K562 (cell line): ENCODE measurements around the gene ARID3A. TPM values are rescaled to one million over a fixed set of nuclear protein-coding genes. Genes with fewer than 3 reads are reported as not detected.

Experiments
- BDP1 ChIP-seq: IDR thresholded peaks from 3 replicates; pipeline ENCODE4 v1.6.1; 2011; ENCODE audit not compliant: insufficient read length, insufficient read depth
- BMI1 ChIP-seq: fragments of 150-350 bp; IDR thresholded peaks from 2 replicates; pipeline ENCODE4 v1.6.1; 2014; ENCODE audit warnings: low read length
- CHD2 ChIP-seq: IDR thresholded peaks from 2 replicates; pipeline ENCODE4 v1.6.1; 2011; ENCODE audit warnings: low read depth, low read length
- DLX4 ChIP-seq: fragments of 250-450 bp; sonication (Bioruptor Pico); IDR thresholded peaks from 2 replicates; pipeline ENCODE4 v1.6.1; 2021; ENCODE audit warnings: mild to moderate bottlenecking
- ELF4 ChIP-seq: fragments of 450-650 bp; formaldehyde crosslinking; IDR thresholded peaks from 2 replicates; pipeline ENCODE4 v1.4.0; 2022; ENCODE audit warnings: missing genetic modification characterization
- ESRRB ChIP-seq: fragments of 250-450 bp; sonication (Bioruptor Pico); IDR thresholded peaks from 2 replicates; pipeline ENCODE4 v1.5.0; 2020; ENCODE audit warnings: mild to moderate bottlenecking, moderate library complexity, borderline replicate concordance
- FOXA1 ChIP-seq: fragments of 450-650 bp; IDR thresholded peaks from 2 replicates; pipeline ENCODE4 v1.6.1; 2016; ENCODE audit warnings: mild to moderate bottlenecking, borderline replicate concordance
- GABPB1 ChIP-seq: sonication (generic); formaldehyde crosslinking; IDR thresholded peaks from 2 replicates; pipeline ENCODE4 v1.8.0; 2022; ENCODE audit warnings: mild to moderate bottlenecking, missing genetic modification reagents
- HES1 ChIP-seq: fragments of 450-650 bp; IDR thresholded peaks from 2 replicates; pipeline ENCODE4 v1.6.1; 2016; ENCODE audit warnings: low read depth, mild to moderate bottlenecking, moderate library complexity
- JUN ChIP-seq, 2 experiments: sonication (generic) in 1 of 2; formaldehyde crosslinking in 1 of 2; IDR thresholded peaks; 2 replicates each; pipeline versions ENCODE4 v1.6.1 to v1.8.0; 2012 to 2022; ENCODE audit warnings: borderline replicate concordance in 2 of 2, mild to moderate bottlenecking in 2 of 2, improper control_type of control experiment in 1 of 2, low read depth in 1 of 2, low read length in 1 of 2, missing genetic modification reagents in 1 of 2
- KLF1 ChIP-seq: fragments of 450-650 bp; IDR thresholded peaks from 2 replicates; pipeline ENCODE4 v1.6.1; 2016; ENCODE audit warnings: missing genetic modification characterization, missing compliant biosample characterization
- L3MBTL2 ChIP-seq: fragments of 450-650 bp; IDR thresholded peaks from 2 replicates; pipeline ENCODE4 v1.6.1; 2016; ENCODE audit warnings: mild to moderate bottlenecking, moderate library complexity
- NONO ChIP-seq, 2 experiments: fragments of 200-400 bp in 1 of 2; fragments of 450-650 bp in 1 of 2; formaldehyde crosslinking in 1 of 2; IDR thresholded peaks; 2 replicates each; pipeline ENCODE4 v1.6.1; 2017; ENCODE audit warnings: low read depth in 2 of 2, mild to moderate bottlenecking in 2 of 2, moderate library complexity in 2 of 2, low read length in 1 of 2
- PHB2 ChIP-seq: fragments of 450-650 bp; IDR thresholded peaks from 2 replicates; pipeline ENCODE4 v1.6.1; 2017; ENCODE audit warnings: low read depth
- RFX7 ChIP-seq: fragments of 250-450 bp; sonication (Bioruptor Pico); IDR thresholded peaks from 2 replicates; pipeline ENCODE4 v1.5.1; 2021; ENCODE audit warnings: mild to moderate bottlenecking
- SMARCA5 ChIP-seq: fragments of 450-650 bp; IDR thresholded peaks from 2 replicates; pipeline ENCODE4 v1.6.1; 2016
- TCF3 ChIP-seq: sonication (generic); formaldehyde crosslinking; IDR thresholded peaks from 2 replicates; pipeline ENCODE4 v1.4.0; 2020; ENCODE audit warnings: mild to moderate bottlenecking, missing genetic modification reagents
- WHSC1 ChIP-seq: IDR thresholded peaks from one replicate; pipeline ENCODE4 v1.6.1; 2012; ENCODE audit warnings: low read length, control low read depth, inconsistent platforms
- ZBTB9 ChIP-seq: fragments of 450-650 bp; formaldehyde crosslinking; IDR thresholded peaks from 2 replicates; pipeline ENCODE4 v1.4.0; 2020; ENCODE audit warnings: mild to moderate bottlenecking, moderate library complexity
- ZHX1 ChIP-seq: fragments of 150-350 bp; conservative IDR thresholded peaks from 2 replicates; pipeline ENCODE4 v1.6.1; 2014; ENCODE audit warnings: low read length
- ZNF146 ChIP-seq: IDR thresholded peaks from one replicate; pipeline ENCODE4 v1.6.1; 2018; ENCODE audit warnings: missing compliant biosample characterization; ENCODE audit not compliant: unreplicated experiment
- ZNF311 ChIP-seq: fragments of 250-450 bp; sonication (Bioruptor Pico); IDR thresholded peaks from 2 replicates; pipeline ENCODE4 v1.4.0; 2020; ENCODE audit warnings: mild to moderate bottlenecking, moderate library complexity
- ZNF507 ChIP-seq: conservative IDR thresholded peaks from 2 replicates; pipeline ENCODE4 v1.6.1; 2017; ENCODE audit warnings: missing genetic modification characterization, missing compliant biosample characterization
- ZNF551 ChIP-seq: fragments of 250-450 bp; sonication (Bioruptor Pico); IDR thresholded peaks from 2 replicates; pipeline ENCODE4 v1.5.0; 2021; ENCODE audit warnings: mild to moderate bottlenecking, moderate library complexity
- polyA plus RNA-seq, 8 experiments: library from polyadenylated mRNA; depleted of rRNA in 4 of 8; stranded (reverse) in 5 of 8; unstranded in 3 of 8; fragments of >200 nt; fragmentation: Nextera tagmentation in 2 of 8; fragmentation: Illumina TruSeq in 1 of 8; extraction: Ambion mirVana in 2 of 8; extraction: Trizol in 1 of 8; gene quantifications; 2 replicates each; pipeline versions ENCODE4 v1.2.1 to v1.2.3, GENCODE V29; 2011 to 2014; ENCODE audit warnings: inconsistent platforms in 1 of 8, missing spikeins in 1 of 8
- total RNA-seq, 7 experiments: library from RNA; depleted of rRNA in 6 of 7; stranded (reverse); fragments of >200 nt in 6 of 7; fragmentation: Illumina TruSeq in 2 of 7; extraction: Trizol in 2 of 7; gene quantifications; 2 replicates each; pipeline versions ENCODE4 v1.2.1 to v1.2.3, GENCODE V29; 2011 to 2021; ENCODE audit warnings: low replicate concordance in 1 of 7

Gene ARID3A
- total and polyA plus RNA-seq, 9 of the 15 experiments (the other 6 are each of a cell fraction or from before 2014, with no cell fraction given) = 1.4 to 118 (median 31.2) TPM

- TF ChIP-seq ESRRB (CRISPR knock-in tag) (no peak), NONO (IDR thresholded peaks at IDR 0.05; ENCODE audit: low read depth in 2 of 2, low read length in 1 of 2) (peak in 1 of 2 experiments; percentile 85; a peak in 3 of 4 replicates), BMI1 (no peak), TCF3 (CRISPR knock-in tag) (0 out of 2 replicates have a peak, but pooled peaks have one; percentile 5), FOXA1 (no peak), ELF4 (CRISPR knock-in tag) (no peak), ZBTB9 (CRISPR knock-in tag) (no peak), JUN (IDR thresholded peaks at IDR 0.05; ENCODE audit: borderline replicate concordance, low read depth, low read length) (no peak), JUN (CRISPR knock-in tag; IDR thresholded peaks at IDR 0.05; ENCODE audit: borderline replicate concordance) (peak; percentile 59; the same call in 1 of the 2 replicates), ZNF146 (CRISPR knock-in tag) (no peak), ZNF507 (tag) (no peak), CHD2 (no peak), RFX7 (CRISPR knock-in tag) (no peak), KLF1 (tag) (no peak), WHSC1 (no peak), L3MBTL2 (peak; percentile 69), SMARCA5 (no peak; the same call in 1 of the 2 replicates), ZHX1 (no peak), ZNF311 (CRISPR knock-in tag) (no peak), BDP1 (peak; percentile 80), DLX4 (CRISPR knock-in tag) (no peak), PHB2 (no peak), GABPB1 (CRISPR knock-in tag) (peak; percentile 51; the same call in 1 of the 2 replicates), HES1 (no peak), ZNF551 (CRISPR knock-in tag) (no peak)
Measured at GRCh38 chr19:892894-893689, 32.7 kb upstream of the ARID3A start, which contains the start of the genes MED16 and RNU6-9 (continued).
